K562 (cell line): ENCODE data around the gene NDUFB7. TPM values are rescaled to one million over a fixed set of nuclear protein-coding genes. Genes with fewer than 3 reads are reported as not detected.
A peak's percentile ranks its signal among the peaks of the same experiment; 100 is the strongest.
"Not testable (repeated sequence)": the region's sequence is repeated elsewhere in the genome, so short reads cannot be mapped to it uniquely, and the experiment has no call there.

ENCODE experiments used
- ATAC-seq: fragments of 200-7000 bp; cut with Tn5 transposase; 3 replicates; pipeline ENCODE4 v1.9.1; 2020; ENCODE audit warnings: moderate library complexity
- BruUV-seq: library from RNA; stranded (reverse); fragments of 400-500 nt; replicated peaks from 2 replicates; lab custom pipeline; 2021; lab: Mats Ljungman, UMichigan
- CTCF ChIA-PET: fragments of 300-600 bp; formaldehyde crosslinking; extraction: SDS; loops from one replicate; lab custom pipeline; 2021; ENCODE audit warnings: low intra/inter-chr PET ratio; lab: Yijun Ruan, JAX
- POLR2A ChIA-PET: fragments of 300-600, 350-650 bp; sonication (Branson Sonifier 250); formaldehyde crosslinking; extraction: SDS; loops from one replicate; lab custom pipeline; 2021; ENCODE audit warnings: antibody characterized with exemption, inconsistent platforms; lab: Yijun Ruan, JAX
- DNase-seq, 4 experiments: peaks; one replicate each; pipeline versions ENCODE4 v3.0.0 to v3.0.0-alpha.2; 2011 to 2018; ENCODE audit warnings: low spot score in 3 of 4, mixed read lengths in 3 of 4; ENCODE audit errors: extremely low read depth in 1 of 4
- FAIRE-seq: peaks from 2 replicates; lab custom pipeline; 2011; peaks lifted over from hg19 to GRCh38; lab: Jason Lieb, UNC
- H2AFZ ChIP-seq: 2 replicates; pipeline ENCODE4 v1.6.0; 2011; ENCODE audit warnings: low read depth, low read length, control low read depth, inconsistent platforms
- H3K27ac ChIP-seq: fragments of 200-600 bp; 3 replicates; pipeline ENCODE4 v1.8.0; 2011; ENCODE audit warnings: low read depth, mild to moderate bottlenecking, control low read depth, inconsistent platforms, low read length, moderate library complexity, mixed read lengths; ENCODE audit errors: extremely low read depth
- H3K27me3 ChIP-seq, 2 experiments: fragments of 300-600 bp in 1 of 2; 2 replicates in 1 of 2; 3 replicates in 1 of 2; pipeline versions ENCODE4 v1.6.0 to v1.8.0; 2011; ENCODE audit warnings: inconsistent platforms in 2 of 2, low read length in 2 of 2, mild to moderate bottlenecking in 1 of 2, mixed read lengths in 1 of 2, moderate library complexity in 1 of 2; ENCODE audit not compliant: control insufficient read depth in 2 of 2, insufficient read depth in 2 of 2
- H3K36me3 ChIP-seq: fragments of 300-600 bp; 3 replicates; pipeline ENCODE4 v1.8.0; 2011; ENCODE audit warnings: mild to moderate bottlenecking, low read length, inconsistent platforms; ENCODE audit not compliant: control insufficient read depth, insufficient read depth
- H3K4me1 ChIP-seq, 2 experiments: fragments of 200-600 bp in 1 of 2; replicated peaks in 1 of 2; 2 replicates in 1 of 2; 3 replicates in 1 of 2; pipeline versions ENCODE4 v1.5.1 to v1.8.0; 2011; ENCODE audit warnings: inconsistent platforms in 2 of 2, low read length in 2 of 2, mild to moderate bottlenecking in 1 of 2, mixed read lengths in 1 of 2, moderate library complexity in 1 of 2; ENCODE audit not compliant: control insufficient read depth in 2 of 2, insufficient read depth in 2 of 2
- H3K4me2 ChIP-seq: 2 replicates; pipeline ENCODE4 v1.6.1; 2011; ENCODE audit warnings: low read length, control low read depth, inconsistent platforms, mixed read lengths; ENCODE audit not compliant: insufficient read depth
- H3K4me3 ChIP-seq: fragments of 200-600 bp; sonication (generic), shearing (Covaris generic); 2 replicates; pipeline ENCODE4 v1.5.1; 2016; ENCODE audit warnings: control low read depth, inconsistent platforms
- H3K79me2 ChIP-seq: fragments of 200-600 bp; 3 replicates; pipeline ENCODE4 v1.8.0; 2011; ENCODE audit warnings: low read length, inconsistent platforms; ENCODE audit not compliant: control insufficient read depth, insufficient read depth
- H3K9ac ChIP-seq, 2 experiments: 2 replicates each; pipeline versions ENCODE4 v1.6.0 to v1.6.1; 2011; ENCODE audit warnings: low read depth in 2 of 2, low read length in 2 of 2, control low read depth in 1 of 2, inconsistent platforms in 1 of 2, mild to moderate bottlenecking in 1 of 2, mixed read lengths in 1 of 2; ENCODE audit not compliant: insufficient read depth in 1 of 2
- H3K9me1 ChIP-seq: one replicate; pipeline ENCODE4 v1.6.0; 2011; ENCODE audit warnings: inconsistent platforms, mild to moderate bottlenecking, low read length, moderate library complexity; ENCODE audit not compliant: control insufficient read depth, insufficient read depth
- H3K9me3 ChIP-seq: replicated peaks from 2 replicates; pipeline ENCODE4 v1.5.1; 2011; ENCODE audit warnings: low read depth, low read length, inconsistent platforms; ENCODE audit not compliant: control insufficient read depth, insufficient read depth
- H4K20me1 ChIP-seq: replicated peaks from 2 replicates; pipeline ENCODE4 v1.6.1; 2011; ENCODE audit warnings: low read length, inconsistent platforms, mixed read lengths; ENCODE audit not compliant: control insufficient read depth, insufficient read depth
- C11orf30 ChIP-seq: fragments of 450-650 bp; IDR thresholded peaks from 2 replicates; pipeline ENCODE4 v1.6.1; 2016; ENCODE audit warnings: low read depth, mild to moderate bottlenecking
- CREM ChIP-seq: IDR thresholded peaks from 2 replicates; pipeline ENCODE4 v1.6.1; 2014; ENCODE audit warnings: antibody characterized with exemption, low read depth
- GABPB1 ChIP-seq: sonication (generic); formaldehyde crosslinking; IDR thresholded peaks from 2 replicates; pipeline ENCODE4 v1.8.0; 2022; ENCODE audit warnings: mild to moderate bottlenecking, missing genetic modification reagents
- HDGF ChIP-seq: fragments of 450-650 bp; IDR thresholded peaks from 2 replicates; pipeline ENCODE4 v1.6.1; 2016
- POLR2G ChIP-seq: fragments of 200-400 bp; formaldehyde crosslinking; IDR thresholded peaks from 2 replicates; pipeline ENCODE4 v1.6.1; 2017; ENCODE audit warnings: low read depth, mild to moderate bottlenecking, antibody characterized with exemption, low read length, moderate library complexity
- ZNF316 ChIP-seq: fragments of 450-650 bp; IDR thresholded peaks from 2 replicates; pipeline ENCODE4 v1.6.1; 2016
- WGBS: fragments of 100-300 bp; shearing (Covaris generic); methylation state at CpG from one replicate; pipeline ENCODE4 v1.1.6; 2016; ENCODE audit warnings: low coverage, mixed read lengths; ENCODE audit not compliant: insufficient coverage; ENCODE audit errors: missing lambda C conversion rate; 5-methylcytosine and 5-hydroxymethylcytosine counted together
- in situ Hi-C: fragments of 300-500 bp; cut with MboI; formaldehyde crosslinking; loops from 4 replicates; pipeline ENCODE4 v1.15.0; 2018; ENCODE audit warnings: inconsistent platforms, mixed read lengths
- intact Hi-C: fragments of 100-400 bp; cut with micrococcal nuclease; formaldehyde crosslinking; loops from 2 replicates; pipeline ENCODE4 v1.14.2; 2022
- polyA plus RNA-seq, 8 experiments: library from polyadenylated mRNA; depleted of rRNA in 4 of 8; stranded (reverse) in 5 of 8; unstranded in 3 of 8; fragments of >200 nt; fragmentation: Nextera tagmentation in 2 of 8; fragmentation: Illumina TruSeq in 1 of 8; extraction: Ambion mirVana in 2 of 8; extraction: Trizol in 1 of 8; gene quantifications; 2 replicates each; pipeline versions ENCODE4 v1.2.1 to v1.2.3, GENCODE V29; 2011 to 2014; ENCODE audit warnings: inconsistent platforms in 1 of 8, missing spikeins in 1 of 8
- total RNA-seq, 7 experiments: library from RNA; depleted of rRNA in 6 of 7; stranded (reverse); fragments of >200 nt in 6 of 7; fragmentation: Illumina TruSeq in 2 of 7; extraction: Trizol in 2 of 7; gene quantifications; 2 replicates each; pipeline versions ENCODE4 v1.2.1 to v1.2.3, GENCODE V29; 2011 to 2021; ENCODE audit warnings: low replicate concordance in 1 of 7
- TF ChIP-seq, protein P1 (sequence below): fragments of 200-800 bp; sonication (Bioruptor generic); IDR thresholded peaks from 2 replicates; pipeline ENCODE4 v1.6.1; 2017; ENCODE audit warnings: missing genetic modification characterization, missing compliant biosample characterization
- TF ChIP-seq, protein P2 (sequence below), 2 experiments: fragments of 450-650 bp; IDR thresholded peaks; 2 replicates each; pipeline ENCODE4 v1.6.1; 2016

The NDUFB7 gene
- total and polyA plus RNA-seq, 9 of the 15 experiments (the other 6 are each of a cell fraction or from before 2014, with no cell fraction given): 14.9 to 842 (median 137) TPM

DNA sequence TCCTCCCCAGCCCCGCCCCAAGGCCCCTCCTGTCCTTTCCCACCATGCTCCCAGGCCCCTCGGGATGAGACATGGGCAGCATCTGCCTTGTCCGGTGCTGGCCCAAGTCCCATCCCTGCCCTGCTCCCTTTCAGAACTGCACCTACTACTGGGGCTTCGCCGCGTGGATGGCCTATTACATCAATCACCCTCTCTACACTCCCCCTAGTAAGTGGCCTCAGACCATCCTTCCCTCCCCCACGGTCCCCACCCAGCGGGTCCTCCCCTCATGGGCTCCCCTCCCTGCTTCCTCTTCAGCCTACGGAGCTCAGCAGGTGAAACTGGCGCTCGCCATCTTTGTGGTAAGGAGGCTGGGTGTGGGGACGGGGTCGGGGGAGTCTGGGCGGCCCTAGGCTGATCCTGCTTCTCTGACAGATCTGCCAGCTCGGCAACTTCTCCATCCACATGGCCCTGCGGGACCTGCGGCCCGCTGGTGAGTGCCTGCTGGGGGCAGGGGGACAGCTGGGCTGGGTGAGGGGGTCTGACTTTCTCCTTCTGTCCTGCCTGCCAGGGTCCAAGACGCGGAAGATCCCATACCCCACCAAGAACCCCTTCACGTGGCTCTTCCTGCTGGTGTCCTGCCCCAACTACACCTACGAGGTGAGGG, 7.1 kb downstream of the NDUFB7 start:
- H2AFZ ChIP-seq: not testable (repeated sequence)
- TF ChIP-seq HDGF (peak; percentile 54; the same call in 1 of the 2 replicates), CREM (0 out of 2 replicates have a peak, but pooled peaks have one; percentile 10), POLR2G (peak; percentile 61; the same call in 1 of the 2 replicates), C11orf30 (peak; percentile 19; the same call in 1 of the 2 replicates), GABPB1 (CRISPR knock-in tag) (peak; percentile 37; the same call in 1 of the 2 replicates), ZNF316 (peak; percentile 42)
- TF ChIP-seq, protein P1, sequence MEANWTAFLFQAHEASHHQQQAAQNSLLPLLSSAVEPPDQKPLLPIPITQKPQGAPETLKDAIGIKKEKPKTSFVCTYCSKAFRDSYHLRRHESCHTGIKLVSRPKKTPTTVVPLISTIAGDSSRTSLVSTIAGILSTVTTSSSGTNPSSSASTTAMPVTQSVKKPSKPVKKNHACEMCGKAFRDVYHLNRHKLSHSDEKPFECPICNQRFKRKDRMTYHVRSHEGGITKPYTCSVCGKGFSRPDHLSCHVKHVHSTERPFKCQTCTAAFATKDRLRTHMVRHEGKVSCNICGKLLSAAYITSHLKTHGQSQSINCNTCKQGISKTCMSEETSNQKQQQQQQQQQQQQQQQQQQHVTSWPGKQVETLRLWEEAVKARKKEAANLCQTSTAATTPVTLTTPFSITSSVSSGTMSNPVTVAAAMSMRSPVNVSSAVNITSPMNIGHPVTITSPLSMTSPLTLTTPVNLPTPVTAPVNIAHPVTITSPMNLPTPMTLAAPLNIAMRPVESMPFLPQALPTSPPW (CRISPR knock-in tag): 0 out of 2 replicates have a peak, but pooled peaks have one; percentile 8
- TF ChIP-seq, protein P2, sequence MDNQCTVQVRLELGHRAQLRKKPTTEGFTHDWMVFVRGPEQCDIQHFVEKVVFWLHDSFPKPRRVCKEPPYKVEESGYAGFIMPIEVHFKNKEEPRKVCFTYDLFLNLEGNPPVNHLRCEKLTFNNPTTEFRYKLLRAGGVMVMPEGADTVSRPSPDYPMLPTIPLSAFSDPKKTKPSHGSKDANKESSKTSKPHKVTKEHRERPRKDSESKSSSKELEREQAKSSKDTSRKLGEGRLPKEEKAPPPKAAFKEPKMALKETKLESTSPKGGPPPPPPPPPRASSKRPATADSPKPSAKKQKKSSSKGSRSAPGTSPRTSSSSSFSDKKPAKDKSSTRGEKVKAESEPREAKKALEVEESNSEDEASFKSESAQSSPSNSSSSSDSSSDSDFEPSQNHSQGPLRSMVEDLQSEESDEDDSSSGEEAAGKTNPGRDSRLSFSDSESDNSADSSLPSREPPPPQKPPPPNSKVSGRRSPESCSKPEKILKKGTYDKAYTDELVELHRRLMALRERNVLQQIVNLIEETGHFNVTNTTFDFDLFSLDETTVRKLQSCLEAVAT (IDR thresholded peaks at IDR 0.05): 0 out of 4 replicates have a peak, but pooled peaks of 1 of the 2 experiments have one; percentile 19
- TF ChIP-seq, all 486 proteins: peak for 8; not testable (repeated sequence) for 478
- H3K36me3 ChIP-seq: peaks cover 56% of the 10 kb centered on the region; the same call in 2 of the 3 replicates
- H3K27me3 ChIP-seq, BruUV-seq, H4K20me1 ChIP-seq, H3K4me3 ChIP-seq, FAIRE-seq, H3K9me1 ChIP-seq, H3K9me3 ChIP-seq, in situ Hi-C loops, intact Hi-C loops, H3K27ac ChIP-seq, DNase-seq, H3K9ac ChIP-seq, CTCF ChIA-PET, POLR2A ChIA-PET, H3K4me2 ChIP-seq: not testable (repeated sequence)
- H3K79me2 ChIP-seq: peaks cover 33% of the 10 kb centered on the region
- peaks cover 12 to 85% of the 10 kb centered on the region in 2 experiments; a peak in 4 of 5 replicates for H3K4me1 ChIP-seq
- peak; percentile 41 for ATAC-seq
- WGBS: 69% methylated on average over 13 of the region's 22 CpGs
